ENCODE data around the gene CELF2. TPM values are rescaled to one million over a fixed set of nuclear protein-coding genes. Genes with fewer than 3 reads are reported as not detected.
A peak's percentile ranks its signal among the peaks of the same experiment; 100 is the strongest.

CELF2 gene
- total and polyA plus RNA-seq, 8 donors, result 58.0 to 107 (median 65.9) TPM

DNA sequence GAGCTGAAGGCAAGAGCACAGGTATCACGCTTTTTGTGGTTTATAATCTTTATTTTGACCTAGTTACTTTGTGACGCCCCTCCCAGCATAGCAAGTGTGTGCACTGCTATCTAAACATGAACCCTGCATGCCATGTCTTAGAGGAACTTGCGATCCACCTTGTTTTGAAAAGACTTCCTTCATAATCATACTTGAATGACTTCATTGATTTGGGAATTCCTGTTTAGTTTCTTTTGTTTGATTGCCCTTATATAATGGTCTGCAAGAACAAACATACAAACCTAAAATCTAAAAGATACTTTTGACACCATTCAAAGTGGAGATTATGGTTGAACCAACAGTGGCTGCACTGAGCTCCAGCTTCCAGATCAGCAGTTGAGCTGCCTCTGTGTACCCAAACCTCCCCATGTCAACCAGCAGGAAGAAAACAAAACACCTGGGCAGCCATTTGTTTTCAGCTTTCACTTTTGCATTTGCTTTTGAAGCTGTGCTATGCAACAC is 132.6 kb downstream of the CELF2 start:
- ATAC-seq, result peak; percentile 5
- Histone ChIP-seq H3K36me3 (no peaks in the 10 kb centered on the region), H3K4me1 (peaks cover 6 to 54% of the 10 kb centered on the region in 2 donors), H3K27ac (peak overlapping the region in 1 of 2 donors; percentile 62), H3K9me3 (no peaks in the 10 kb centered on the region), H3K4me3 (no peak overlapping the region), H3K27me3 (no peaks in the 10 kb centered on the region)
- intact Hi-C loops (cut with DNase I), result no loop called here
- TF ChIP-seq CTCF (IDR thresholded peaks at IDR 0.05), result no peak
- no peak for DNase-seq

DNA sequence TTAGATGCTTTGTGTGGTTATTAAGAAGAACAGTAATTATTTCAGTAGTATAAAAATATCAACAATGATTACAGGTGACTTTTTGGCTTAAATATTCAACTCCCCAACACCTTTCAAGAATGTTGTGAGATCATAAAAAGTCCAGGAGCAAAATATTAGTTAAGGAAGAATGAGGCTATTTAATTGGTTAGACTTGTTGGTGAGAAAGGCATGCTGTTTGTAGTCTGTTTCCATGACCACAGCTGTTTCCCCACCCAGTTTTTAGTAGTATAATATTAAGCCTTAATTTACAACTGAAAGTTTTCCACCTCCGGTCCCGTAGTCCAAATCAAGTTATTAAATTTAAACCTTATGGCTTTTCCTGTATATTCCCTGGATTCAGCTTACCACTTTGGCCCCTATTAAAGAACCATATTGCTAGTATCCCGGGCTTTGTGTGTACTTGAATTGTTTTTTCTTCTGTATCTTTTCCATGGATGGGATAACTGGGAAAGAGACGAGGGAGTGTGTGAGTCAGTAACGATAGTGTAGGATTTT is 133.3 kb downstream of the CELF2 start:
- peaks cover 5 to 47% of the 10 kb centered on the region in 2 donors for H3K4me1 ChIP-seq
- no peaks in the 10 kb centered on the region for H3K36me3 ChIP-seq
- H3K27me3 ChIP-seq, result no peaks in the 10 kb centered on the region
- no peak for TF ChIP-seq CTCF (IDR thresholded peaks at IDR 0.05)
- H3K27ac ChIP-seq, result peak overlapping the region in 1 of 2 donors; percentile 62
- DNase-seq (no peak), ATAC-seq (no peak)
- H3K9me3 ChIP-seq, result no peaks in the 10 kb centered on the region
- H3K4me3 ChIP-seq, result no peak overlapping the region
- intact Hi-C loops (cut with DNase I), result no loop called here

DNA sequence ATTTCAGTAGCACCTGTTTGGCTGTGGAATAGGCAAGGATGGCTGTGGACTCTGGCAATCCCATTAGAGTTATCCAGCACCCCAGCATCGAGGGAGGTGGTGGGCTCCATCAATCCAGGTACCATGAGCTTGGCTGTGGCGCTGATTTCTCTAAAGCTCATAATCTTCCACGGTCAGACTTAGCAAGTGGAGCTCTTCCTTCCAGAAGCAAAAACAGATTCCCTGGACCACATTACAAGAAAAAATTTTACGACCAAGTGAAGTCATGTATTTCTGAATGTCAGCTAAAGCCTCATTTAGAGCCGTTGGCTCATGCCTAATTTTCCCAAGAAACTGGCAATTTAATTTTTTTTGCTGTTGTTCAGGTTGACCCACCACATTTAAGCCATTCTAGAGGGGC is 135.1 kb downstream of the CELF2 start:
- H3K27me3 ChIP-seq, result no peaks in the 10 kb centered on the region
- no peak overlapping the region for H3K27ac ChIP-seq
- peaks cover 3 to 31% of the 10 kb centered on the region in 2 donors for H3K4me1 ChIP-seq
- intact Hi-C loops (cut with DNase I), result no loop called here
- DNase-seq (no peak), ATAC-seq (no peak)
- H3K9me3 ChIP-seq, result no peaks in the 10 kb centered on the region
- H3K36me3 ChIP-seq, result no peaks in the 10 kb centered on the region
- TF ChIP-seq CTCF (IDR thresholded peaks at IDR 0.05), result no peak
- H3K4me3 ChIP-seq, result no peak overlapping the region

GRCh38 chr10:11153245-11153644 is 135.6 kb downstream of the CELF2 start:
- DNase-seq (no peak), ATAC-seq (no peak)
- Histone ChIP-seq H3K4me1 (peaks cover 3 to 28% of the 10 kb centered on the region in 2 donors), H3K27ac (no peak overlapping the region), H3K36me3 (no peaks in the 10 kb centered on the region), H3K9me3 (no peaks in the 10 kb centered on the region), H3K4me3 (no peak overlapping the region), H3K27me3 (no peaks in the 10 kb centered on the region)
- intact Hi-C loops (cut with DNase I), result no loop called here
- TF ChIP-seq CTCF (IDR thresholded peaks at IDR 0.05), result no peak

- Histone ChIP-seq H3K4me1 (peaks cover 3 to 22% of the 10 kb centered on the region in 2 donors), H3K27me3 (no peaks in the 10 kb centered on the region), H3K9me3 (no peaks in the 10 kb centered on the region), H3K4me3 (no peak overlapping the region), H3K36me3 (no peaks in the 10 kb centered on the region), H3K27ac (no peak overlapping the region)
- intact Hi-C loops (cut with DNase I), result no loop called here
- TF ChIP-seq CTCF (IDR thresholded peaks at IDR 0.05), result no peak
- DNase-seq (no peak), ATAC-seq (no peak)
Observed at GRCh38 chr10:11153766-11154165, 136.1 kb downstream of the CELF2 start.

Measured in left lung (tissue), 10 donors.